Measurements from ENCODE around the gene HLA-DMA. TPM values are rescaled to one million over a fixed set of nuclear protein-coding genes. Genes with fewer than 3 reads are reported as not detected.

Gene HLA-DMA
- total and polyA plus RNA-seq, 2 of the 13 experiments (the other 11 are each of a cell fraction or from before 2014, with no cell fraction given), result 0.70 to 0.71 TPM

- TF ChIP-seq CEBPZ (IDR thresholded peaks at IDR 0.05; ENCODE audit: low read length) (no peak), STAT6 (CRISPR knock-in tag; IDR thresholded peaks at IDR 0.05; ENCODE audit: borderline replicate concordance) (peak; percentile 31; the same call in 1 of the 2 replicates), MAFF (IDR thresholded peaks at IDR 0.05; ENCODE audit: low read depth, low read length) (peak; percentile 73), ZNF160 (CRISPR knock-in tag; IDR thresholded peaks at IDR 0.05) (0 out of 2 replicates have a peak, but pooled peaks have one; percentile 40), EP300 (IDR thresholded peaks at IDR 0.05; ENCODE audit: low read depth in 2 of 2, low read length in 2 of 2) (peak in 1 of 2 experiments; percentile 43; a peak in 1 of 4 replicates), EP300 (CRISPR knock-in tag; IDR thresholded peaks at IDR 0.05; ENCODE audit: borderline replicate concordance) (peak; percentile 34; the same call in 1 of the 2 replicates), POLR2AphosphoS5 (IDR thresholded peaks at IDR 0.05; ENCODE audit: low read depth, low read length) (no peak; the same call in 1 of the 2 replicates), RBAK (CRISPR knock-in tag; IDR thresholded peaks at IDR 0.05) (no peak), EEA1 (CRISPR knock-in tag; IDR thresholded peaks at IDR 0.05; ENCODE audit: borderline replicate concordance) (no peak), CC2D1A (CRISPR knock-in tag; IDR thresholded peaks at IDR 0.05) (no peak), HNRNPL (IDR thresholded peaks at IDR 0.05; ENCODE audit: low read depth, low read length) (peak; percentile 86), BHLHE40 (IDR thresholded peaks at IDR 0.05; ENCODE audit: low read length) (no peak; the same call in 1 of the 2 replicates)
- TF ChIP-seq, protein P1, sequence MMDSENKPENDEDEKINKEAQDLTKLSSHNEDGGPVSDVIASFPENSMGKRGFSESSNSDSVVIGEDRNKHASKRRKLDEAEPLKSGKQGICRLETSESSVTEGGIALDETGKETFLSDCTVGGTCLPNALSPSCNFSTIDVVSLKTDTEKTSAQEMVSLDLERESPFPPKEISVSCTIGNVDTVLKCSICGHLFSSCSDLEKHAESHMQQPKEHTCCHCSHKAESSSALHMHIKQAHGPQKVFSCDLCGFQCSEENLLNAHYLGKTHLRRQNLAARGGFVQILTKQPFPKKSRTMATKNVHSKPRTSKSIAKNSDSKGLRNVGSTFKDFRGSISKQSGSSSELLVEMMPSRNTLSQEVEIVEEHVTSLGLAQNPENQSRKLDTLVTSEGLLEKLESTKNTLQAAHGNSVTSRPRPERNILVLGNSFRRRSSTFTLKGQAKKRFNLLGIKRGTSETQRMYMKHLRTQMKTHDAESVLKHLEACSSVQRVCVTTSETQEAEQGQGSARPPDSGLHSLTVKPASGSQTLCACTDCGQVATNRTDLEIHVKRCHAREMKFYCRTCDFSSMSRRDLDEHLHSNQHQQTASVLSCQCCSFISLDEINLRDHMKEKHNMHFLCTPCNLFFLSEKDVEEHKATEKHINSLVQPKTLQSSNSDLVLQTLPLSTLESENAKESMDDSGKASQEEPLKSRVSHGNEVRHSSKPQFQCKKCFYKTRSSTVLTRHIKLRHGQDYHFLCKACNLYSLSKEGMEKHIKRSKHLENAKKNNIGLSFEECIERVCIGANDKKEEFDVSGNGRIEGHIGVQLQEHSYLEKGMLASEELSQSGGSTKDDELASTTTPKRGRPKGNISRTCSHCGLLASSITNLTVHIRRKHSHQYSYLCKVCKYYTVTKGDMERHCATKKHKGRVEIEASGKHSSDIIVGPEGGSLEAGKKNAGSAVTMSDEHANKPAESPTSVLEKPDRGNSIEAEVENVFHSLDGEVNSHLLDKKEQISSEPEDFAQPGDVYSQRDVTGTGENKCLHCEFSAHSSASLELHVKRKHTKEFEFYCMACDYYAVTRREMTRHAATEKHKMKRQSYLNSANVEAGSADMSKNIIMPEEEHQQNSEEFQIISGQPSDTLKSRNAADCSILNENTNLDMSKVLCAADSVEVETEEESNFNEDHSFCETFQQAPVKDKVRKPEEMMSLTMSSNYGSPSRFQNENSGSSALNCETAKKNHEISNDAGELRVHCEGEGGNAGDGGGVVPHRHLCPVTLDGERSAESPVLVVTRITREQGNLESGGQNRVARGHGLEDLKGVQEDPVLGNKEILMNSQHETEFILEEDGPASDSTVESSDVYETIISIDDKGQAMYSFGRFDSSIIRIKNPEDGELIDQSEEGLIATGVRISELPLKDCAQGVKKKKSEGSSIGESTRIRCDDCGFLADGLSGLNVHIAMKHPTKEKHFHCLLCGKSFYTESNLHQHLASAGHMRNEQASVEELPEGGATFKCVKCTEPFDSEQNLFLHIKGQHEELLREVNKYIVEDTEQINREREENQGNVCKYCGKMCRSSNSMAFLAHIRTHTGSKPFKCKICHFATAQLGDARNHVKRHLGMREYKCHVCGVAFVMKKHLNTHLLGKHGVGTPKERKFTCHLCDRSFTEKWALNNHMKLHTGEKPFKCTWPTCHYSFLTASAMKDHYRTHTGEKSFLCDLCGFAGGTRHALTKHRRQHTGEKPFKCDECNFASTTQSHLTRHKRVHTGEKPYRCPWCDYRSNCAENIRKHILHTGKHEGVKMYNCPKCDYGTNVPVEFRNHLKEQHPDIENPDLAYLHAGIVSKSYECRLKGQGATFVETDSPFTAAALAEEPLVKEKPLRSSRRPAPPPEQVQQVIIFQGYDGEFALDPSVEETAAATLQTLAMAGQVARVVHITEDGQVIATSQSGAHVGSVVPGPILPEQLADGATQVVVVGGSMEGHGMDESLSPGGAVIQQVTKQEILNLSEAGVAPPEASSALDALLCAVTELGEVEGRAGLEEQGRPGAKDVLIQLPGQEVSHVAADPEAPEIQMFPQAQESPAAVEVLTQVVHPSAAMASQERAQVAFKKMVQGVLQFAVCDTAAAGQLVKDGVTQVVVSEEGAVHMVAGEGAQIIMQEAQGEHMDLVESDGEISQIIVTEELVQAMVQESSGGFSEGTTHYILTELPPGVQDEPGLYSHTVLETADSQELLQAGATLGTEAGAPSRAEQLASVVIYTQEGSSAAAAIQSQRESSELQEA (CRISPR knock-in tag; IDR thresholded peaks at IDR 0.05; ENCODE audit: not compliant biosample characterization), result peak; percentile 38
Measured at GRCh38 chr6:32969685-32970412, 17.0 kb upstream of the HLA-DMA start (continued).
